Fibroblast of lung (primary cell): Measurements from ENCODE around the gene ARHGAP10.

Experiments used
- EZH2 ChIP-seq: IDR thresholded peaks from 2 replicates; pipeline ENCODE4 v1.5.1; 2012; ENCODE audit warnings: low read length, control low read depth, mild to moderate bottlenecking; ENCODE audit errors: missing control alignments
- TF ChIP-seq, protein P1 (sequence below), 2 donors: IDR thresholded peaks in 1 of 2; conservative IDR thresholded peaks in 1 of 2; 1 replicate in 1 of 2; 2 replicates in 1 of 2; pipeline ENCODE4 v1.5.1; 2011 to 2012; ENCODE audit warnings: low read length in 2 of 2, control low read depth in 1 of 2, inconsistent platforms in 1 of 2, low read depth in 1 of 2, mild to moderate bottlenecking in 1 of 2

DNA sequence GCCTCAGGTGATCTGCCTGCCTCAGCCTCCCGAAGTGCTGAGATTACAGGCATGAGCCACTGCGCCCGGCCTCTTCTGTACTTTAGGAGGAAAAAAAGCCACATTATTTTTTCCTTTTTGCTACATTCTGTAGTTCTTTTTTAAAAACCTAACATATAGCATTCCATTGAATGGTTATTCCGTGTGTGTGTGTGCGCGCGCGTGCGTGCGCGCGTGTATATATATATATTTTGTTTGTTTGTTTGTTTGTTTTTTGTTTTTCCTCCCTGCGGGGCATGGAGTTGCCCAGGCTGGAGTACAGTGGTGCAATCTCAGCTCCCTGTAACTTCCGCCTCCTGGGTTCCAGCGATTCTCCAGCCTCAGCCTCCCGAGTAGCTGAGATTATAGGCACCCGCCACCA, 59.5 kb downstream of the ARHGAP10 start:
- TF ChIP-seq, protein P1, sequence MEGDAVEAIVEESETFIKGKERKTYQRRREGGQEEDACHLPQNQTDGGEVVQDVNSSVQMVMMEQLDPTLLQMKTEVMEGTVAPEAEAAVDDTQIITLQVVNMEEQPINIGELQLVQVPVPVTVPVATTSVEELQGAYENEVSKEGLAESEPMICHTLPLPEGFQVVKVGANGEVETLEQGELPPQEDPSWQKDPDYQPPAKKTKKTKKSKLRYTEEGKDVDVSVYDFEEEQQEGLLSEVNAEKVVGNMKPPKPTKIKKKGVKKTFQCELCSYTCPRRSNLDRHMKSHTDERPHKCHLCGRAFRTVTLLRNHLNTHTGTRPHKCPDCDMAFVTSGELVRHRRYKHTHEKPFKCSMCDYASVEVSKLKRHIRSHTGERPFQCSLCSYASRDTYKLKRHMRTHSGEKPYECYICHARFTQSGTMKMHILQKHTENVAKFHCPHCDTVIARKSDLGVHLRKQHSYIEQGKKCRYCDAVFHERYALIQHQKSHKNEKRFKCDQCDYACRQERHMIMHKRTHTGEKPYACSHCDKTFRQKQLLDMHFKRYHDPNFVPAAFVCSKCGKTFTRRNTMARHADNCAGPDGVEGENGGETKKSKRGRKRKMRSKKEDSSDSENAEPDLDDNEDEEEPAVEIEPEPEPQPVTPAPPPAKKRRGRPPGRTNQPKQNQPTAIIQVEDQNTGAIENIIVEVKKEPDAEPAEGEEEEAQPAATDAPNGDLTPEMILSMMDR (conservative IDR thresholded peaks at IDR 0.05 in 1 of 2, IDR thresholded peaks at IDR 0.05 in 1 of 2; ENCODE audit: low read depth in 1 of 2, low read length in 2 of 2): no peak
- TF ChIP-seq EZH2: no peak
